HepG2 (cell line): Measurements from ENCODE around the gene SNRNP25. TPM values are rescaled to one million over a fixed set of nuclear protein-coding genes. Genes with fewer than 3 reads are reported as not detected.

Experiments
- BORCS8-MEF2B ChIP-seq: sonication (generic); formaldehyde crosslinking; IDR thresholded peaks from 2 replicates; pipeline ENCODE4 v1.8.0; 2022; ENCODE audit warnings: mild to moderate bottlenecking, missing genetic modification reagents
- CBFB ChIP-seq: sonication (generic); formaldehyde crosslinking; IDR thresholded peaks from 2 replicates; pipeline ENCODE4 v1.4.0; 2020; ENCODE audit warnings: missing genetic modification reagents
- CBX1 ChIP-seq: IDR thresholded peaks from one replicate; pipeline ENCODE4 v1.6.1; 2016; ENCODE audit warnings: antibody characterized with exemption, low read depth
- CBX5 ChIP-seq: sonication (generic); formaldehyde crosslinking; IDR thresholded peaks from 2 replicates; pipeline ENCODE4 v1.4.0; 2020; ENCODE audit warnings: missing genetic modification reagents, borderline replicate concordance
- CENPT ChIP-seq: sonication (generic); formaldehyde crosslinking; IDR thresholded peaks from 2 replicates; pipeline ENCODE4 v1.8.0; 2022; ENCODE audit warnings: low read depth, mild to moderate bottlenecking, moderate library complexity, missing genetic modification reagents
- GABPB1 ChIP-seq: IDR thresholded peaks from 2 replicates; pipeline ENCODE4 v1.6.1; 2016; ENCODE audit warnings: mild to moderate bottlenecking, missing genetic modification reagents, moderate library complexity, missing compliant biosample characterization
- GPN1 ChIP-seq: sonication (generic); formaldehyde crosslinking; IDR thresholded peaks from 2 replicates; pipeline ENCODE4 v1.5.1; 2020; ENCODE audit warnings: missing genetic modification reagents, borderline replicate concordance
- IKZF4 ChIP-seq: sonication (generic); formaldehyde crosslinking; IDR thresholded peaks from 2 replicates; pipeline ENCODE4 v1.5.1; 2020; ENCODE audit warnings: borderline replicate concordance, mild to moderate bottlenecking, low read depth, missing genetic modification reagents; ENCODE audit errors: not compliant biosample characterization
- KLF15 ChIP-seq: sonication (generic); formaldehyde crosslinking; IDR thresholded peaks from 2 replicates; pipeline ENCODE4 v1.8.1; 2023; ENCODE audit warnings: borderline replicate concordance, mild to moderate bottlenecking, inconsistent platforms, missing genetic modification reagents, mixed read lengths
- MYC ChIP-seq: sonication (generic); formaldehyde crosslinking; IDR thresholded peaks from 2 replicates; pipeline ENCODE4 v1.9.0; 2021; ENCODE audit warnings: missing genetic modification reagents, borderline replicate concordance
- TRIM24 ChIP-seq: sonication (generic); formaldehyde crosslinking; IDR thresholded peaks from 2 replicates; pipeline ENCODE4 v1.8.0; 2022; ENCODE audit warnings: mild to moderate bottlenecking, missing genetic modification reagents
- WIZ ChIP-seq: sonication (generic); formaldehyde crosslinking; IDR thresholded peaks from 2 replicates; pipeline ENCODE4 v1.5.1; 2020; ENCODE audit warnings: mild to moderate bottlenecking, missing genetic modification reagents
- ZBTB1 ChIP-seq: sonication (generic); formaldehyde crosslinking; IDR thresholded peaks from 2 replicates; pipeline ENCODE4 v1.4.0; 2020; ENCODE audit warnings: missing genetic modification reagents, borderline replicate concordance
- ZNF512B ChIP-seq: sonication (generic); formaldehyde crosslinking; IDR thresholded peaks from 2 replicates; pipeline ENCODE4 v1.5.1; 2020; ENCODE audit warnings: missing genetic modification reagents, mild to moderate bottlenecking, borderline replicate concordance
- polyA plus RNA-seq, 8 experiments: library from polyadenylated mRNA; depleted of rRNA in 3 of 8; stranded (reverse) in 7 of 8; unstranded in 1 of 8; fragments of >200 nt; fragmentation: Illumina TruSeq in 4 of 8; extraction: Trizol in 4 of 8; gene quantifications; 2 replicates each; pipeline versions ENCODE4 v1.2.1 to v1.2.3, GENCODE V29; 2011 to 2016; ENCODE audit warnings: low read depth in 4 of 8, missing spikeins in 1 of 8, mixed read lengths in 1 of 8; ENCODE audit not compliant: insufficient read depth in 1 of 8
- total RNA-seq, 5 experiments: library from RNA; depleted of rRNA; stranded (reverse); fragments of >200 nt; fragmentation: Illumina TruSeq; extraction: Trizol; gene quantifications; 2 replicates each; pipeline ENCODE4 v1.2.3, GENCODE V29; 2016; ENCODE audit warnings: low read depth in 1 of 5
- TF ChIP-seq, protein P1 (sequence below): sonication (generic); formaldehyde crosslinking; IDR thresholded peaks from 2 replicates; pipeline ENCODE4 v1.4.0; 2020; ENCODE audit warnings: missing genetic modification reagents
- TF ChIP-seq, protein P2 (sequence below): sonication (generic); formaldehyde crosslinking; IDR thresholded peaks from 2 replicates; pipeline ENCODE4 v1.5.0; 2020; ENCODE audit warnings: missing genetic modification reagents, mild to moderate bottlenecking, borderline replicate concordance
- TF ChIP-seq, protein P3 (sequence below): sonication (generic); formaldehyde crosslinking; IDR thresholded peaks from 2 replicates; pipeline ENCODE4 v1.4.0; 2020; ENCODE audit warnings: low read depth, mild to moderate bottlenecking, missing genetic modification reagents
- TF ChIP-seq, protein P4 (sequence below): sonication (generic); formaldehyde crosslinking; IDR thresholded peaks from 2 replicates; pipeline ENCODE4 v1.4.0; 2020; ENCODE audit warnings: mild to moderate bottlenecking, missing genetic modification reagents
- TF ChIP-seq, protein P5 (sequence below): IDR thresholded peaks from 2 replicates; pipeline ENCODE4 v1.6.1; 2016; ENCODE audit warnings: low read depth, control low read depth

SNRNP25 gene
- total and polyA plus RNA-seq, 2 of the 13 experiments (the other 11 are each of a cell fraction or from before 2014, with no cell fraction given), result 34.1 to 97.4 TPM

DNA sequence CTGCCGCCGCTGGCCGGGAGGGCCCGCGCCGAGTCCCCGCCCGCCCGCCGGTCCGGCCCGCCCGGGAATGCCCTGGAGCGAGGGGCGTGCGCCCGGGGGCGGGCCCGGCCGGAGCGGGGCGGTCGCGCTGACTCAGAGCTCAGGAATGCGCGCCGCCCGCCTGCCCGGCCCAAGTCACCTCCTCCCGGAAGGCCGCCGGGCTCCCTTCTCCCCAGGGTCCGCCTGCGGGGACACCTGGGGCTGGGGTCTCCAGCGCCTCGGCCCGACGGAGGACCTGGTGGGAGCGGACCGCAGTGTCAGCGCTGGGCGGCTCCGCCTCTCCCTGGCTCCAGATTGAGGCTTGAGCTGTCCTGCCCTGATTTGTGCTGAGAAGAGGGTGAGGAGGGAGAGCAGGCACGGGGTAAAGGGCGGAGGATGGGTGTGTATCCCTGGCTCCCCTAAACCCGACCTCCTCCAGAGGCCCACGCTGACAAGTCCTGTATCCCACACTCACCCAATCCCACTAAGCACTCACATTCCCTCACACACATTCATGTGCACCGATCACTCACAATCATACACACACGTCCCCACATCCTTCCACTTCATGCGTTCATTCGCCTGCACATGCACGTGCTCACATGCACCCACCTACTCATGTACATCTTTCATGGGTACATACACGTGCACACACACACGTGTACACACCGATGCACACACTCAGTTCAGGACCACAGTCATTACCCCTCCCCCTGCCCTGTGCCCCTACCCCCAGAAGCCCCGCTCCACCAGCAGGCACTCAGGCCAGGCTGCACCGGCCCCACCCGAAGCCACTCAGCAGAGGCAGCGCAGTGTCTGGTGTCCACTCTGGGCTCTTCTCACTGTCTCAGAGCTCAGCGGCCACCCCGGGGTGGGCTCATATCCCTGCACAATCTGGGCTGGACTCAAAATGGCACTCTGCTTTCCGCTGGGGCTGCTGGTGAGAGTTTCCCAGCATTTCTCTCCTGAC lies 19.2 kb downstream of the SNRNP25 start, which contains the start of gene RHBDF1 (continued):
- TF ChIP-seq IKZF4 (CRISPR knock-in tag) (no peak), CBX1 (no peak), ZNF512B (CRISPR knock-in tag) (no peak), CBFB (CRISPR knock-in tag) (no peak), CBX5 (CRISPR knock-in tag) (no peak), GABPB1 (CRISPR knock-in tag) (peak; percentile 57; the same call in 1 of the 2 replicates), BORCS8-MEF2B (CRISPR knock-in tag) (no peak), TRIM24 (CRISPR knock-in tag) (no peak), ZBTB1 (no peak), CENPT (CRISPR knock-in tag) (no peak), GPN1 (CRISPR knock-in tag) (no peak), WIZ (CRISPR knock-in tag) (no peak), MYC (peak; percentile 44; the same call in 1 of the 2 replicates), KLF15 (CRISPR knock-in tag) (no peak)
- TF ChIP-seq, protein P1, sequence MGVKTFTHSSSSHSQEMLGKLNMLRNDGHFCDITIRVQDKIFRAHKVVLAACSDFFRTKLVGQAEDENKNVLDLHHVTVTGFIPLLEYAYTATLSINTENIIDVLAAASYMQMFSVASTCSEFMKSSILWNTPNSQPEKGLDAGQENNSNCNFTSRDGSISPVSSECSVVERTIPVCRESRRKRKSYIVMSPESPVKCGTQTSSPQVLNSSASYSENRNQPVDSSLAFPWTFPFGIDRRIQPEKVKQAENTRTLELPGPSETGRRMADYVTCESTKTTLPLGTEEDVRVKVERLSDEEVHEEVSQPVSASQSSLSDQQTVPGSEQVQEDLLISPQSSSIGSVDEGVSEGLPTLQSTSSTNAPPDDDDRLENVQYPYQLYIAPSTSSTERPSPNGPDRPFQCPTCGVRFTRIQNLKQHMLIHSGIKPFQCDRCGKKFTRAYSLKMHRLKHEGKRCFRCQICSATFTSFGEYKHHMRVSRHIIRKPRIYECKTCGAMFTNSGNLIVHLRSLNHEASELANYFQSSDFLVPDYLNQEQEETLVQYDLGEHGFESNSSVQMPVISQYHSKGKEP (CRISPR knock-in tag), result no peak
- TF ChIP-seq, protein P2, sequence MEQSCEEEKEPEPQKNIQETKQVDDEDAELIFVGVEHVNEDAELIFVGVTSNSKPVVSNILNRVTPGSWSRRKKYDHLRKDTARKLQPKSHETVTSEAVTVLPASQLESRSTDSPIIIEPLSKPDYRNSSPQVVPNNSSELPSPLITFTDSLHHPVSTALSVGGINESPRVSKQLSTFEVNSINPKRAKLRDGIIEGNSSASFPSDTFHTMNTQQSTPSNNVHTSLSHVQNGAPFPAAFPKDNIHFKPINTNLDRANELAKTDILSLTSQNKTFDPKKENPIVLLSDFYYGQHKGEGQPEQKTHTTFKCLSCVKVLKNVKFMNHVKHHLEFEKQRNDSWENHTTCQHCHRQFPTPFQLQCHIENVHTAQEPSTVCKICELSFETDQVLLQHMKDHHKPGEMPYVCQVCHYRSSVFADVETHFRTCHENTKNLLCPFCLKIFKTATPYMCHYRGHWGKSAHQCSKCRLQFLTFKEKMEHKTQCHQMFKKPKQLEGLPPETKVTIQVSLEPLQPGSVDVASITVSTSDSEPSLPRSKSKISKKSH, result no peak
- TF ChIP-seq, protein P3, sequence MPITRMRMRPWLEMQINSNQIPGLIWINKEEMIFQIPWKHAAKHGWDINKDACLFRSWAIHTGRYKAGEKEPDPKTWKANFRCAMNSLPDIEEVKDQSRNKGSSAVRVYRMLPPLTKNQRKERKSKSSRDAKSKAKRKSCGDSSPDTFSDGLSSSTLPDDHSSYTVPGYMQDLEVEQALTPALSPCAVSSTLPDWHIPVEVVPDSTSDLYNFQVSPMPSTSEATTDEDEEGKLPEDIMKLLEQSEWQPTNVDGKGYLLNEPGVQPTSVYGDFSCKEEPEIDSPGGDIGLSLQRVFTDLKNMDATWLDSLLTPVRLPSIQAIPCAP (CRISPR knock-in tag), result no peak
- TF ChIP-seq, protein P4, sequence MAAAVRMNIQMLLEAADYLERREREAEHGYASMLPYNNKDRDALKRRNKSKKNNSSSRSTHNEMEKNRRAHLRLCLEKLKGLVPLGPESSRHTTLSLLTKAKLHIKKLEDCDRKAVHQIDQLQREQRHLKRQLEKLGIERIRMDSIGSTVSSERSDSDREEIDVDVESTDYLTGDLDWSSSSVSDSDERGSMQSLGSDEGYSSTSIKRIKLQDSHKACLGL (CRISPR knock-in tag), result no peak
- TF ChIP-seq, protein P5, sequence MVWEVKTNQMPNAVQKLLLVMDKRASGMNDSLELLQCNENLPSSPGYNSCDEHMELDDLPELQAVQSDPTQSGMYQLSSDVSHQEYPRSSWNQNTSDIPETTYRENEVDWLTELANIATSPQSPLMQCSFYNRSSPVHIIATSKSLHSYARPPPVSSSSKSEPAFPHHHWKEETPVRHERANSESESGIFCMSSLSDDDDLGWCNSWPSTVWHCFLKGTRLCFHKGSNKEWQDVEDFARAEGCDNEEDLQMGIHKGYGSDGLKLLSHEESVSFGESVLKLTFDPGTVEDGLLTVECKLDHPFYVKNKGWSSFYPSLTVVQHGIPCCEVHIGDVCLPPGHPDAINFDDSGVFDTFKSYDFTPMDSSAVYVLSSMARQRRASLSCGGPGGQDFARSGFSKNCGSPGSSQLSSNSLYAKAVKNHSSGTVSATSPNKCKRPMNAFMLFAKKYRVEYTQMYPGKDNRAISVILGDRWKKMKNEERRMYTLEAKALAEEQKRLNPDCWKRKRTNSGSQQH (CRISPR knock-in tag), result no peak
